ENCODE data around the gene TRIM36.

Gene TRIM36, protein sequence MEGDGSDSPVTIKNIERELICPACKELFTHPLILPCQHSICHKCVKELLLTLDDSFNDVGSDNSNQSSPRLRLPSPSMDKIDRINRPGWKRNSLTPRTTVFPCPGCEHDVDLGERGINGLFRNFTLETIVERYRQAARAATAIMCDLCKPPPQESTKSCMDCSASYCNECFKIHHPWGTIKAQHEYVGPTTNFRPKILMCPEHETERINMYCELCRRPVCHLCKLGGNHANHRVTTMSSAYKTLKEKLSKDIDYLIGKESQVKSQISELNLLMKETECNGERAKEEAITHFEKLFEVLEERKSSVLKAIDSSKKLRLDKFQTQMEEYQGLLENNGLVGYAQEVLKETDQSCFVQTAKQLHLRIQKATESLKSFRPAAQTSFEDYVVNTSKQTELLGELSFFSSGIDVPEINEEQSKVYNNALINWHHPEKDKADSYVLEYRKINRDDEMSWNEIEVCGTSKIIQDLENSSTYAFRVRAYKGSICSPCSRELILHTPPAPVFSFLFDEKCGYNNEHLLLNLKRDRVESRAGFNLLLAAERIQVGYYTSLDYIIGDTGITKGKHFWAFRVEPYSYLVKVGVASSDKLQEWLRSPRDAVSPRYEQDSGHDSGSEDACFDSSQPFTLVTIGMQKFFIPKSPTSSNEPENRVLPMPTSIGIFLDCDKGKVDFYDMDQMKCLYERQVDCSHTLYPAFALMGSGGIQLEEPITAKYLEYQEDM

GRCh38 chr5:115169487-115170133 lies at the start of gene TRIM36:
TSS of gene TRIM36 (minus strand) at chr5:115169908. CDS start at chr5:115169634, 274 bp downstream.
- DNase-seq: peak; percentile 65

- no peak for DNase-seq
These were observed 44.8 kb upstream of the TRIM36 start for GRCh38 chr5:115214541-115214940.

DNA sequence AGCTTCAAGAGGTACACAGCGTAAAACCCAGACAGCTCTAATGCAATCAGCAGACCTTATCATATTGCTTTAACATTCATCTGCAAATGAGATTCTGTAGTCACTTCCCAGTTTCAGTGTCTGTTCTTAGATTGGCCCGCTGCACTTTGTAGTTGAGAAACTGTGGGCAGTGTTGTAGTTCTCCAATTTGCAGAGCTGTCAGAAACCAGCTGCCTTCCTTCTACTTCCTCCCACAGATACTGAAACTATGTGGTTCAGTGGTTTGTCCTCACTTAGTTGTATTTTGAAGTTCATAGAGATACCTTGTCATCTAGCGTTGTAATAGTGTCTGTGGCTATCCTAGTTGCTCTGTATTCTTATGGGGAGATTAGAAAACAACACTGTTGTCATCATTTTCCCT lies 39.6 kb upstream of the TRIM36 start:
- peak; percentile 88 for DNase-seq

GRCh38 chr5:115202952-115203351 lies 33.2 kb upstream of the TRIM36 start:
- DNase-seq: no peak

DNA sequence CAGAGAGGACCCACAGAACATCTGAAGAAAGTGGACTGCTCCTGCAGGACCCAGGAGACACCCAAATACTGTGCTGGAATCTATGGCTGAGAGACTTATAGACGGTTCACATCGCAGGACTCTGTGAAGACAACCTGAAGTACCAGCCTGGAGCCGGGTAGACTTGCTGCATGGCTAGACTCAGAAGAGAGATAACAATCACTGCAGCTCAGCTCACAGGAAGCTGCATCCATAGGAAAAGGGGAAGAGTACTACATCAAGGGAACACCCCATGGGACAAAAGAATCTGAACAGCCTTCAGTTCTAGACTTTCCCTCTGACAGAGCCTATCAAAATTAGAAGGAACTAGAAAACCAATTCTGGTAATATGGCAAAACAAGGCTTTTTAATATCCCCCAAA lies 26.5 kb upstream of the TRIM36 start:
- DNase-seq: no peak

DNA sequence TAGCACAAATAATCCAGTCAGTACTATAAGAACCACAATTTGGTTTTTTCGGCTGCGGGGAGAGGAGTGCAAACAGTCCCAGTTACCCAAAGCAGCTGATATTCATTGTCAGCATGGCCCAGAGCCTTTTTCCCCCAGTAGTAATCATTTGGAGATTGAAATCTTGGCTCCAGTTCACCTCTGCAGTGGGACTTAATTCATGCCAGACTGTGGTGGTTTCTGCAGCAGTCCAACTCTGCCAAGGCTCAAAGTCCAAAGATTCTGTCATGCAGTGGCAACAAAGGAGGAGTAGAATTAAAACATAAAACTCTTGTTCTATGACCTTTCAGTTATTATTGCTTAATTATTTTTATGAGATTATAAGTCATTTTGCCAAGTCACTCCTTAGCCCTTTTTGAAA lies 25.0 kb upstream of the TRIM36 start:
- DNase-seq: no peak

- no peak for DNase-seq
These were observed 23.6 kb upstream of the TRIM36 start for GRCh38 chr5:115193295-115193694.

- DNase-seq: no peak
These were observed 22.4 kb upstream of the TRIM36 start for GRCh38 chr5:115192098-115192497.

DNA sequence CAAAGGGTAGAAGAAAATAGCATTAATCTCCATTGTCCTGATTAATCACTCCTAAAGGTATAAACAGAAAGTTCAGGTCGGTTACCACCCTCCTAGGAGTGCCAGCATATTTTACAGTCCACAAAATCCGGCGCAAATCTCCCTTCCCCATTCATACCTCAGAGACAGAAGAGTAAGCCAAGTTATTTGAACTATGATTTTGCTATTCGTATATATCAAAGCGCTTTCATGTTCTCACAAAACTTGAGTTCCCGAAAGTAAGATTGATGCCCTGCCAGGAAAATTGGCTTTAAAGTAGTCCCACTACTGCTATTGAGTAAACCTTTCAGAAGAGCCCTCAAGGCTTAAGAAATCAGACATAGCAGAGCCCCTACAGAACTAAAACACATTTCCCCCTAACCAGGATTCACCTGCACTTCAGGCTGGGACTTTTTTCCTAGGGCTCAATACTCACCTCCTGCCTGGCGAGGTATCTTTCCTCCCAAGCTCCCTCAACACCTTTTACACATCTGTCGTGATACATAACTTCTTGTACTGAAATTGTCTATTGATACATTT lies 21.8 kb upstream of the TRIM36 start:
- no peak for DNase-seq

- DNase-seq: no peak
These were observed 20.7 kb upstream of the TRIM36 start for GRCh38 chr5:115190388-115190787.

DNA sequence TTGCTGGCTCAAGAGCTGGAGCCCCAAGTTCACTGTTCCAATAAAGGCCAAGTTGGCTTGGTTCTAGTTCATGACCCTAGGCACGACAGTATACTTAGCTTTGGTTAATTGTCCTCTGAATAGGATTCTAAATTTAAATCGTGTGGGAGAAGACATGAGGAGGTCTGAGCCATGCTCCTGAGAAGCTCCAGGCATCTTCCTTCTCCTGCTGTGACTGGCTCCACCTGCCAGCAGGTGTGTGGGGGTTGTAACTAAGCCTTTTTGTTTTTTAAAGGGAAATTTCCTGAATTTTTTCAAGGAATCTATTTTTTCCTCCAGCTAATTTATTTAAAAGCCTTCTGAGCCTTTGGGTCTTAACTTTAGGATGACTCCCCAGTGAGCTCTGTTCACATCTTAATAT lies 20.2 kb upstream of the TRIM36 start:
- no peak for DNase-seq

GRCh38 chr5:115186794-115187193 lies 17.1 kb upstream of the TRIM36 start:
- DNase-seq: no peak

DNA sequence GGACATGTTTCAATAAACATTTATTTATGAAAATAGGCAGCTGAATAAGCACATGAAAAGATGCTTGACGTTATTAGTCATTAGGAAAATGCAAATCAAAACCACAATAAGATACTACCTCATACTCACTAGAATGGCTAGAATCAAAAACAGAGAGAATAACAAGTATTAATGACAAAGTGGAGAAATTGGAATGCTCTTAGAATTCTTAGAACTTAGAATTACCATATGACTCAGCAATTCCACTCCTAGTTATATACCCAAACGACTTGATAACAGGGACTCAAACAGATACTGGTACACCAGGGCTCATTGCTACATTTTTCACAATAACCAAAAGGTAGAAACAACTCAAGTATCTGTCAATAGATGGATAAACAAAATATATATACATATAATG lies 15.1 kb upstream of the TRIM36 start:
- DNase-seq: no peak

- DNase-seq: no peak
These were observed 12.0 kb upstream of the TRIM36 start for GRCh38 chr5:115181757-115182156.

DNA sequence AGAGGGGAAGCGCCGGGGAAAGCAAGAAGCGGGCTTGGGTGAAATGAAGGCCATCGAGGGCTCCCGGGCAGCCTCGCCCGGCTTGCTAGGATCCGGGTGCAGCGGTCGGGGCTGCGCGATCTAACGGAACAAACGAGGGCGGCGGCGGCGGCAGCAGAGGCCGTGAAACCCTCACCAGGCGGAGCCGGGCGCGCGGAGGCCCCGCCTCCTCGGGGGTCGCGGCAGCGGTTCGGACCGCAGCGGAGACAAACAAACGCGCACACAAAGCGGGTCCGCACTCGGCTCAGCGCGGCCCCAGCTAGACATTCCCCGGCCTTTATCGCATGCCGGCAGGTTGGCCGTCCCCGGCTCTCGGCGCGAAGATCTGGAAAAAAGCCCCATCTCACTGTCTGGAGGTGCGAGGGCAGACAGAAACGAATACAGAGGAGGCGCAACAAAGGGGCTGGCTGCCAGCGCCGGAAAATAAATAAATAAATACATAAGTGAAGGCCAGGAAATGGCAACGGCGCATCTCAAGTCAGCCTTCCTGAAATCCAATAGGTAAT lies 10.5 kb upstream of the TRIM36 start:
- no peak for DNase-seq

- DNase-seq: no peak
These were observed 9.9 kb upstream of the TRIM36 start for GRCh38 chr5:115179394-115180164.

GRCh38 chr5:115179030-115179393 lies 9.3 kb upstream of the TRIM36 start:
- no peak for DNase-seq

DNA sequence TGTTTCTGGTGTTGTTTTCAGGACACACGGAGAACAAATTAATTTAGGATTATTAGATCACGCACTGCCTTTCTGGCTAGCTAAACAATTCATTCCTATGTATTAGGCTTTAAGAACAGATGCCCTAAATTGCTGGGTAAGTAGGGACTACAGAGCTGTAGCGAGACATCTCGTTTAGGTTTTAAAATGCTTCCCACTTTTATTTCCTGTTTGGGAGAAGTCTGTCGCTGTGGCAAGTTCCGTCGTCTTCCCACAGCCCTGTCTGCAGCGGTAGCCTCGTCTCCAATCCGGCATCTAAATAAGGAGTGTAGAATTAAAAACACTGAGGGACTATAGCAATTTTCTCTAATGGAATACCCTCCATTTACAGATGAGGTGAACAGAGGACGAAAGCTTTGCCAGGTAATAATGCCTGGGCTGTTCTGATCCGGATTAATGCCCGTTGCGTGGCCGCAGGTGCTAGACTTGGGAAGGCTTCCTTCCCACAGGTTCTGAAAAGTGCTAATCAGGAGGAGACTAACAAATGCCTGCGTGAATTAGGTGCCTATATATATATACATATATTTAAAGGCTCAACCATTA lies 1.3 kb upstream of the TRIM36 start:
- DNase-seq: no peak

DNA sequence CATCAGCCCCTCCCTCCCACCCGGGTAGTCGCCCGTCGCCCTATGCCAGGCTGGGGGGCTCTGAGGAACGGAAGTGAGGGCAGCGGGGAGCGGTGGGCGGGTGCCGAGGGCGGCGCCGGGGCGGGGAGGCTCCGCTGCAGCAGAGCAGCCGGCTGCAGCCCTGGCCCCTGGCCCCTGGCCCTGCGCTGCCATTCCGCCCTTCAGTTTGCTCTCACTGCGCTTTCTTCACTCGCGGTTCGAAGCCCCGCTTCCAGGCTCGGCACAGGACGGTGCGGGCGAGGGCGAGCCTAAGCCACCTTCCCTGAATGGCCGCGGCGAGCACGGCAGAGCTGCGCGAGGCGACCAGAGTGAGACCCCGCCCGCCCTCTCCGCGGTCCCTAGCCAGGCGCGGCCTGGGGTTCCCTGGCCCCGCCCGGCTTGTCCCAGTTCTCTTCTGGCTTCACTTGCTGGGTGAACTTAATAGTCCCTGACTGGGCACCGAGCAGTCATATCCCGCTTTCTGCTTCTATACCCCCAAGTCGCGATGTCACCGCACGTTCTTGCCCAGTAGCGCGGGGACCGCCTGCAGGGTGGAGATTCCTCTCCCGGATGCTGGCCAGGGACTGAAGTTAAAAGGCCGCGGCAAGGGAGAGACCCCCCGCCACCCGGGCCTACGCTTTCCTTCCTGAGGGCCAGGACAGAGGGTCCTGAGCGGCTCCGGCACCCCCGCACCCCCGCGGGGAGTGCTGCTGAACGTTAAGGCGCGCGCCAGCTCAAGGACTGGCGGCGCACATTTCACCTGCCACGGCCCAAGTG lies 623 bp upstream of the TRIM36 start:
- no peak for DNase-seq

GRCh38 chr5:115168829-115169486 lies 750 bp downstream of the TRIM36 start:
- no peak for DNase-seq
